Stimulated activated naive CD4-positive, alpha-beta T cell (primary cell): ENCODE results near the gene ZNF865.

Experiments used
- DNase-seq, 6 experiments: peaks; one replicate each; lab custom pipeline; 2025; lab: John Stamatoyannopoulos, UW

ZNF865 gene

GRCh38 chr19:55586976-55587668, 18.3 kb upstream of the ZNF865 start:
- DNase-seq: peak; percentile 83 to 96 (median 90)

- no peak for DNase-seq
Observed at GRCh38 chr19:55588738-55589137, 16.7 kb upstream of the ZNF865 start.

DNA sequence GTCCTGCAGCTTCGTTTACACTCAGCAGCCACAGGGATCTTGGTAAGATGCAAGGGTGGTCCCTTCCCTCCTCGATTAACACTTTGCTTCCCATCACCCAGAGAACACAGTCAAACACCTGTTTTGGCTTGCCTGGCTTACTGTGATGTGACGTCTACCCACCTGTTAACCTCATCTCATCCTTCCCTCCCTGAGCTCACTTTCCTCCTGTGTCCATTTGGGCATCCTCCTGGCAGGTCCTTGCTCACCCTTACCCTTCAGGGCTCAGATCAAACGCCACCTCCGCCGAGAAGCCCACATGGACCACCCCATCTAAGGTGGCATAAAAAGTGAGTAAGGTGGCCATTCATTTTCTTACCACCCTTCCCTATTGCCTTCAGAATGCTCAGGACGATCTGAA, 15.3 kb upstream of the ZNF865 start:
- no peak for DNase-seq

- DNase-seq: no peak
Observed at GRCh38 chr19:55590617-55591016, 14.8 kb upstream of the ZNF865 start.

- DNase-seq: no peak
Observed at GRCh38 chr19:55591555-55591954, 13.9 kb upstream of the ZNF865 start.

DNA sequence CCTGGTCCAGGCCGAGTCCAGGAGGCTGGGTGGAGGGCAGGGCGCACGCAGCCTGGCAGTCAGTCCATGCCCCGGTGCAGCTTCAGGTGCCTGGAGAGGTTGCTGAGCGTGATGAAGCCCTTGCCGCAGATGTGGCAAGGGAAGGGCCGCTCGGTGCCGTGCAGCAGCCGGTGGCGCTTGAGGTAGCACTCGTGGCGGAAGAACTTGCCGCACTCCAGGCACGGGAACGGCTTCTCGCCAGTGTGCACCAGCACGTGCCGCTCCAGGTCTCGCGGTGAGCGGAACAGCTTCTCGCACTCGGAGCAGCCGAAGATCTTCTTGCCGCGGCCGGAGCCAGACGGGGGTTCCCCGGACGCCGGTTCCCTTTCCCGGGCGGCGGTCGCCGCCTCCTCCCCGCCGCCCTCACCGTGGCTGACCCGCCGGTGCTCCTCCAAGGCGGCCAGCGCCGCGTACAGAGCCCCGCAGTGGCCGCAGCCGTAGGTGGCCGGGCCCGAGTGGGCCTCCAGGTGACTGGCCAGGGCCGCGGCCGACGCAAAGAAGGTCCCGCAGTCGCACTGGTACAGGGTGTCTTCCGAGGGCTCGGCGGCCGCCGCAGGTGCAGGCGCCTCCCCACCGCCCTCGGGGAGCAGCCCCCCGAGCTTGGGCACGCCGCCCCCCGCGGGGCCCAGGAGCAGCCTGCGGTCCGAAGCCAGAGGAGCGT, 12.9 kb upstream of the ZNF865 start:
- DNase-seq: no peak

DNA sequence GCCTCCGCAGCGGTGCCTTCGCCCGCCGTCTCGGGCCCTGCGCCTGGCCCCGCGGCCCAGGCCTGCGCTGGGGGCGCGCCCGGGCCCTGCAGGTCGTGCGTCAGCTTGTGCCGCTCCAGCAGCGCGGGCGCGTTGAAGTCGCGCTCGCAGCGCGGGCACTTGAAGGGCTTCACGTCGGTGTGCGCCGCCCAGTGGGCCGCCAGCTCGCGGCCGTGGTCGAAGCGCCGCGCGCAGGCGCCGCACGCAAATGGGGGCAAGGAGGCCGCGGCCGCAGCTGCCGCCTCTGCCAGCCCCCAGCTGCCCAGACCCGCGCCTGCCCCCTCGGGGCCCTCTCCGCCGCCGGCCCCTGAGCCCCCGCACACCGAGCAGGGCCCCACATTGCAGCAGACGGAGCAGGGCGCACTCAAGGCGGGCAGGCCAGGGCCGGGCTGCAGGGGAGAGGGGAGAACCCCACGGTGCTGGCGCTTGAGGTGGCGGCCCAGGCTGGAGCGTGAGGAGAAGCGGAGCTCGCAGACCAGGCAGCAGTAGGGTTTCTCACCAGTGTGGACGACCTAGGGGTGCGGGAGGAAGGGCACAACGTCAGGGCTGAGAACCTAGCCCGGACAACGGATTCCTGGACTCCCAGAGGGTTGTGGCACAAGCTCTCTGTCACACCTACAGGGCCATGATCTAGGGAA, 12.2 kb upstream of the ZNF865 start:
- DNase-seq: no peak

DNA sequence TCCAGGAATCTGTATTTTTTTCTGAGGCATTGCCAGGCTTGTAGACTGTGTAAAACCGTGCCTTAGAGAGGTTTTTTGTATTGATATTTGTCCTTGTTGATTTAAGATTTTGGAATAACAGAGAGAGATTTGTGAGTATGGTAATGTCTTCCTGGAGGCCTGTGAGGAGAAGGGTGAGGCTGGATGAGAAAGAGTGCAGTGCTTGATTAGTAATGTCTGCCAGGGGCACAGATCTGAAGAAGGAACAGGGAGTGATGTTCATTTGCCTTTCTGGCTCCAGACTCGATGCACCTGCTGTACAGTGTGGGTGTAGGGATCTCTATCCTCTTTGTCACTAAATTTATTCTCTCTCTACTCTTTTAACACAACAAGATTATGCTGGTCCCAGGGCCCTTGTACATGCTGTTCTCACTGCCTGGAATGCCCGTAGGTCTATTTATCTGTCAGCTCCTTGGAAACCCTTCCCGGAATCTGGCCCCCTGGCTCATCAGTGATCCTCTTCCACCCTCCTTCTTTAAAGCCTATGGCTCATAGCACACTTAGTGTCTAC, 10.4 kb upstream of the ZNF865 start:
- DNase-seq: no peak

DNA sequence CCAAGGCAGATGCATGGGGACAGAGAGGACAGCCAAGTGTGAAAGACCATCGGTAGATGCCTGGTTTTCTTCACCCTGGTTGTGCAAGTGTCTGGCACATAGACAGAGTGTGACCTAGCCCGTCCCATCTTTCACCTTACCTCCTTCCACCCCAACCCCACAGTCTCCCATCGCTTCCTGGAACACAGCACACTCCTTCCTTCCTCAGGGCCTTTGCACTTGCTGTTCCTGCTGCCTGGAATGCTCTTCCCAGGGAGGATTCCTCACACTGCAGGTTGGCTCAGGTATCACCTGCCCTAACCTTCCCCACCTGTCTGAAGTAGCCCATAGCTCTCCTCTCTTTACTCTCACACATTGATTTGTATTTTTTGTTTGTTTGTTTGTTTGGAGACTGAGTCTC, 9.1 kb upstream of the ZNF865 start:
- no peak for DNase-seq

GRCh38 chr19:55597501-55597921, 7.9 kb upstream of the ZNF865 start:
- DNase-seq: no peak

- no peak for DNase-seq
Observed at GRCh38 chr19:55598034-55598433, 7.4 kb upstream of the ZNF865 start.

- peak; percentile 88 to 98 (median 94) for DNase-seq
Observed at GRCh38 chr19:55598719-55599467, 6.6 kb upstream of the ZNF865 start.

GRCh38 chr19:55599468-55599841, 6.0 kb upstream of the ZNF865 start, which contains the start of gene FIZ1:
TSS of gene FIZ1 (minus strand) at chr19:55599517. CDS start at chr19:55597865, 1,652 bp downstream.
- peak; percentile 93 to 99 (median 95) for DNase-seq

DNA sequence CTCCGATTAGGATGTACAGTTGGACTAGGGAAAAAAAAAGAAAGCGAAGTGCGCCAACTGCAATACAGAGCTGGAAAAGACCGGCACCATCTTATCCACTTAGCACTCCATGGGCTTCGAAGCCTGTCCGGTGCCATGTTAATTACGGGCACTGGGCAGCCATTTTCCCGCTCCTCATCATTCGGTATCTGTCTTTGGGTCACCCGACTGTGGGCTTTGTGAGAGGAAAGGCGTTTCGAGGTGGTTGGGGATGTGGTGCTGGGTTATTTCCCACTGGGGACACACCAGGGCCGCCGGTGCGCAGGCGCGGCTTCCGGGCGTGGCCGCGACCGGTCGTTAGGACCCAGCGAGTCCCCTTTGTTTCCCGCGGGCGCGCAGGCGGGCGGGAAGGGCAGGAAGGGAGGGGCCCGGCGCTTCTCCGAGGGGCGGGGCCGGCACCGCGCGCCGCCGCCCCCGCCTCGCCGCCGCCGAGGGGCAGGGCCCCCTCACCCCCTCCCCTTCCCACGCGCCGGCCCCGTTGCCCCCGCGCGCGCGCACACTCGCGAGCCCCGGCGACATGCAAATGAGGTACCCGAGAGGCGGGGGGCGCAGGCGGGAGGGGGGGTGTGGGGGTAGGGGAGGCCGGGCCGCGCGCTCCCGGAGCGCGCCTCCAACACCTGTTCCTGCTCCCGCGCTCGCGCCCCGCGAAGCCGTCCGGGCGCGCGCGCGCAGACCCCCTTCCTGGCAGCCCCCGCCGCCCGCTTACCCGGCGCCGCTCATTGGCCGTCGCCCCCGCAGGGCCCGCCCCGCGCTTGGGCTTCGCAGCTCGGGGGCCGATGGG, 5.4 kb upstream of the ZNF865 start, which contains the start of gene ZNF524:
TSS of gene ZNF524 (plus strand) at position 447 of the 820 bp plus-strand sequence. CDS start 1,825 bp downstream, outside the sequence.
- DNase-seq: peak; percentile 88 to 99 (median 91)

- DNase-seq: no peak
Observed at GRCh38 chr19:55600662-55601028, 4.8 kb upstream of the ZNF865 start.

- DNase-seq: no peak
Observed at GRCh38 chr19:55601084-55601483, 4.4 kb upstream of the ZNF865 start.

GRCh38 chr19:55602104-55603001, 3.1 kb upstream of the ZNF865 start:
- no peak for DNase-seq

- DNase-seq: no peak
Observed at GRCh38 chr19:55603115-55603514, 2.3 kb upstream of the ZNF865 start.

- DNase-seq: no peak
Observed at GRCh38 chr19:55603581-55604292, 1.7 kb upstream of the ZNF865 start.
